H1 (cell line): ENCODE measurements around the gene CRAT. TPM values are rescaled to one million over a fixed set of nuclear protein-coding genes. Genes with fewer than 3 reads are reported as not detected.

Experiments used
- CTCF ChIA-PET: fragments of 300-600 bp; sonication (Branson Sonifier 250); formaldehyde crosslinking; loops from one replicate; lab custom pipeline; 2021; ENCODE audit not compliant: partially characterized antibody; lab: Charles Lee
- POLR2A ChIA-PET: fragments of 300-600 bp; sonication (Branson Sonifier 250); formaldehyde crosslinking; loops from one replicate; lab custom pipeline; 2021; ENCODE audit warnings: inconsistent platforms; ENCODE audit not compliant: partially characterized antibody; lab: Charles Lee
- DNase-seq, 2 experiments: peaks; one replicate each; pipeline versions ENCODE4 v3.0.0 to v3.0.0-alpha.2; 2010 to 2022; ENCODE audit warnings: low spot score in 2 of 2, low read depth in 1 of 2, mixed read lengths in 1 of 2
- FAIRE-seq: peaks from 2 replicates; lab custom pipeline; 2011; peaks lifted over from hg19 to GRCh38; lab: Jason Lieb, UNC
- H2AFZ ChIP-seq: 2 replicates; pipeline ENCODE4 v1.8.1; 2012; ENCODE audit warnings: low read length, inconsistent platforms
- H2AK5ac ChIP-seq: 2 replicates; pipeline ENCODE4 v1.6.1; 2013; ENCODE audit warnings: low read depth, low read length
- H2BK120ac ChIP-seq: replicated peaks from 2 replicates; pipeline ENCODE3; 2013; ENCODE audit warnings: low read depth, low read length, inconsistent platforms
- H2BK12ac ChIP-seq: 2 replicates; pipeline ENCODE4 v1.6.1; 2013; ENCODE audit warnings: low read depth, low read length
- H2BK15ac ChIP-seq: 2 replicates; pipeline ENCODE4 v1.6.1; 2013; ENCODE audit warnings: low read length
- H2BK20ac ChIP-seq: 2 replicates; pipeline ENCODE4 v1.6.1; 2013; ENCODE audit warnings: low read length
- H2BK5ac ChIP-seq: 2 replicates; pipeline ENCODE4 v1.6.1; 2013; ENCODE audit warnings: low read depth, low read length
- H3K14ac ChIP-seq: 2 replicates; pipeline ENCODE4 v1.6.1; 2013; ENCODE audit warnings: inconsistent platforms; ENCODE audit not compliant: insufficient read length
- H3K18ac ChIP-seq: 2 replicates; pipeline ENCODE4 v1.6.1; 2013; ENCODE audit warnings: low read length; ENCODE audit errors: extremely low read depth
- H3K23ac ChIP-seq: 2 replicates; pipeline ENCODE4 v1.6.1; 2013; ENCODE audit warnings: inconsistent platforms; ENCODE audit not compliant: insufficient read length
- H3K23me2 ChIP-seq: 2 replicates; pipeline ENCODE4 v1.6.1; 2013; ENCODE audit warnings: low read depth, low read length
- H3K27ac ChIP-seq: 2 replicates; pipeline ENCODE4 v1.6.1; 2011; ENCODE audit warnings: low read depth, low read length, inconsistent platforms
- H3K27me3 ChIP-seq, 4 experiments: replicated peaks in 1 of 4; 1 replicate in 1 of 4; 2 replicates in 3 of 4; pipeline versions ENCODE4 v1.6.1 to v1.8.1; 2011 to 2013; ENCODE audit warnings: low read length in 3 of 4, mild to moderate bottlenecking in 3 of 4, inconsistent platforms in 2 of 4, mixed read lengths in 2 of 4, moderate library complexity in 1 of 4; ENCODE audit not compliant: control insufficient read depth in 3 of 4, insufficient read depth in 3 of 4; ENCODE audit errors: extremely low read depth in 1 of 4
- H3K36me3 ChIP-seq, 4 experiments: 2 replicates each; pipeline versions ENCODE4 v1.6.1 to v1.8.1; 2011 to 2013; ENCODE audit warnings: mild to moderate bottlenecking in 4 of 4, low read length in 3 of 4, moderate library complexity in 2 of 4, control low read depth in 1 of 4, inconsistent platforms in 1 of 4; ENCODE audit not compliant: insufficient read depth in 4 of 4, control insufficient read depth in 2 of 4
- H3K4ac ChIP-seq: replicated peaks from 2 replicates; pipeline ENCODE3; 2013; ENCODE audit warnings: low read length, low read depth, mixed read lengths, inconsistent platforms; ENCODE audit not compliant: insufficient read length
- H3K4me1 ChIP-seq, 4 experiments: replicated peaks in 1 of 4; 1 replicate in 1 of 4; 2 replicates in 3 of 4; pipeline versions ENCODE4 v1.6.1 to v1.8.1; 2011 to 2013; ENCODE audit warnings: low read length in 3 of 4, inconsistent platforms in 2 of 4, mixed read lengths in 1 of 4; ENCODE audit not compliant: insufficient read depth in 4 of 4, control insufficient read depth in 3 of 4
- H3K4me2 ChIP-seq, 2 experiments: 2 replicates each; pipeline versions ENCODE4 v1.6.1 to v1.8.1; 2011 to 2013; ENCODE audit warnings: low read depth in 2 of 2, low read length in 2 of 2, control low read depth in 1 of 2, inconsistent platforms in 1 of 2, mild to moderate bottlenecking in 1 of 2; ENCODE audit not compliant: insufficient read depth in 1 of 2
- H3K4me3 ChIP-seq, 4 experiments: fragments of 200-600, 300-600 bp in 1 of 4; sonication (generic), shearing (Covaris generic), sonication (Bioruptor Twin) in 1 of 4; 2 replicates each; pipeline versions ENCODE4 v1.5.1 to v1.8.1; 2011 to 2016; ENCODE audit warnings: low read length in 4 of 4, low read depth in 3 of 4, control low read depth in 2 of 4, inconsistent platforms in 2 of 4, mild to moderate bottlenecking in 2 of 4, mixed read lengths in 1 of 4, moderate library complexity in 1 of 4; ENCODE audit not compliant: insufficient read depth in 2 of 4; ENCODE audit errors: extremely low read depth in 1 of 4
- H3K56ac ChIP-seq: replicated peaks from 2 replicates; pipeline ENCODE3; 2013; ENCODE audit warnings: low read depth, mild to moderate bottlenecking, mixed read lengths, low read length, inconsistent platforms; ENCODE audit not compliant: insufficient read length
- H3K79me1 ChIP-seq: 2 replicates; pipeline ENCODE4 v1.6.1; 2013; ENCODE audit warnings: low read depth, low read length, control low read depth
- H3K79me2 ChIP-seq, 2 experiments: 2 replicates each; pipeline versions ENCODE4 v1.6.1 to v1.8.1; 2012 to 2013; ENCODE audit warnings: low read length in 2 of 2, mild to moderate bottlenecking in 2 of 2, inconsistent platforms in 1 of 2; ENCODE audit not compliant: insufficient read depth in 2 of 2, control insufficient read depth in 1 of 2
- H3K9ac ChIP-seq, 4 experiments: replicated peaks in 1 of 4; 1 replicate in 1 of 4; 2 replicates in 3 of 4; pipeline versions ENCODE4 v1.6.1 to v1.8.1; 2011 to 2013; ENCODE audit warnings: low read depth in 3 of 4, low read length in 3 of 4, control low read depth in 2 of 4, mild to moderate bottlenecking in 2 of 4, moderate library complexity in 2 of 4, inconsistent platforms in 1 of 4; ENCODE audit errors: extremely low read depth in 1 of 4
- H3K9me3 ChIP-seq, 2 experiments: 2 replicates each; pipeline versions ENCODE4 v1.6.1 to v1.8.1; 2012 to 2013; ENCODE audit warnings: mild to moderate bottlenecking in 2 of 2, moderate library complexity in 2 of 2, control low read depth in 1 of 2, inconsistent platforms in 1 of 2, low read depth in 1 of 2, low read length in 1 of 2, mixed read lengths in 1 of 2; ENCODE audit not compliant: insufficient read depth in 2 of 2
- H4K20me1 ChIP-seq, 2 experiments: replicated peaks in 1 of 2; 2 replicates each; pipeline versions ENCODE3 to v1.8.1; 2011 to 2013; ENCODE audit warnings: inconsistent platforms in 2 of 2, low read length in 2 of 2, mild to moderate bottlenecking in 1 of 2; ENCODE audit not compliant: insufficient read depth in 2 of 2, control insufficient read depth in 1 of 2
- H4K5ac ChIP-seq: 2 replicates; pipeline ENCODE4 v1.6.1; 2013; ENCODE audit warnings: low read length, low read depth, mixed read lengths, inconsistent platforms; ENCODE audit not compliant: insufficient read length
- H4K8ac ChIP-seq: 2 replicates; pipeline ENCODE4 v1.8.0; 2013; ENCODE audit warnings: mild to moderate bottlenecking, moderate library complexity, low read length, inconsistent platforms; ENCODE audit not compliant: insufficient read depth; ENCODE audit errors: extremely low read depth
- H4K91ac ChIP-seq: replicated peaks from 2 replicates; pipeline ENCODE3; 2013; ENCODE audit warnings: low read length, mixed read lengths, inconsistent platforms; ENCODE audit not compliant: insufficient read length
- BCL11A ChIP-seq, 2 experiments: IDR thresholded peaks; one replicate each; pipeline ENCODE4 v1.6.1; 2011; ENCODE audit warnings: low read depth in 2 of 2, low read length in 2 of 2, mild to moderate bottlenecking in 2 of 2
- CBX5 ChIP-seq: fragments of 300-800, 300-1000 bp; sonication (generic); IDR thresholded peaks from 2 replicates; pipeline ENCODE4 v1.7.1; 2016; ENCODE audit warnings: antibody characterized with exemption, low read length, low read depth
- CREB1 ChIP-seq: IDR thresholded peaks from 2 replicates; pipeline ENCODE4 v1.6.1; 2012; ENCODE audit warnings: inconsistent platforms
- GABPA ChIP-seq: IDR thresholded peaks from 2 replicates; pipeline ENCODE4 v1.6.1; 2011; ENCODE audit warnings: mild to moderate bottlenecking, low read length, moderate library complexity, borderline replicate concordance; ENCODE audit not compliant: insufficient read depth
- HDAC2 ChIP-seq, 2 experiments: fragments of 300-600 bp in 1 of 2; sonication (generic) in 1 of 2; IDR thresholded peaks; 2 replicates each; pipeline ENCODE4 v1.6.1; 2011 to 2012; ENCODE audit warnings: low read depth in 2 of 2, low read length in 2 of 2, mild to moderate bottlenecking in 2 of 2, moderate library complexity in 2 of 2, borderline replicate concordance in 1 of 2, inconsistent platforms in 1 of 2
- KDM1A ChIP-seq: fragments of 200-600, 300-600 bp; sonication (generic); IDR thresholded peaks from 2 replicates; pipeline ENCODE4 v1.7.1; 2016; ENCODE audit warnings: mild to moderate bottlenecking, low read length, borderline replicate concordance
- KDM4A ChIP-seq: IDR thresholded peaks from one replicate; pipeline ENCODE4 v1.7.1; 2012; ENCODE audit warnings: low read depth, mild to moderate bottlenecking, moderate library complexity, low read length, inconsistent platforms; ENCODE audit not compliant: severe bottlenecking
- MAX ChIP-seq: IDR thresholded peaks from 2 replicates; pipeline ENCODE4 v1.6.1; 2012; ENCODE audit warnings: inconsistent platforms
- NRF1 ChIP-seq: IDR thresholded peaks from 2 replicates; pipeline ENCODE4 v1.6.1; 2011; ENCODE audit warnings: mild to moderate bottlenecking, low read depth, low read length, improper control_type of control experiment
- POLR2A ChIP-seq, 2 experiments: IDR thresholded peaks; 1 replicate in 1 of 2; 2 replicates in 1 of 2; pipeline ENCODE4 v1.6.1; 2011; ENCODE audit warnings: low read depth in 2 of 2, low read length in 2 of 2, mild to moderate bottlenecking in 2 of 2; ENCODE audit errors: control extremely low read depth in 1 of 2
- RXRA ChIP-seq: IDR thresholded peaks from 2 replicates; pipeline ENCODE4 v1.6.1; 2011; ENCODE audit warnings: low read depth, mild to moderate bottlenecking, low read length, moderate library complexity; ENCODE audit not compliant: insufficient read depth
- SIX5 ChIP-seq: IDR thresholded peaks from 2 replicates; pipeline ENCODE4 v1.6.1; 2011; ENCODE audit warnings: mild to moderate bottlenecking, low read depth, low read length
- SP4 ChIP-seq: IDR thresholded peaks from 2 replicates; pipeline ENCODE4 v1.6.1; 2012; ENCODE audit warnings: low read length, inconsistent platforms
- SRF ChIP-seq: IDR thresholded peaks from 2 replicates; pipeline ENCODE4 v1.6.1; 2011; ENCODE audit warnings: mild to moderate bottlenecking, low read depth, low read length, moderate library complexity
- TEAD4 ChIP-seq: IDR thresholded peaks from 2 replicates; pipeline ENCODE4 v1.6.1; 2012; ENCODE audit warnings: low read depth, low read length, inconsistent platforms, mixed read lengths
- WGBS, 2 experiments: shearing (Covaris generic) in 1 of 2; methylation state at CpG; one replicate each; pipeline versions ENCODE4 v1.1.6 to v1.1.7; 2013 to 2015; ENCODE audit warnings: low lambda C conversion rate in 2 of 2, mixed read lengths in 2 of 2, inconsistent platforms in 1 of 2, low coverage in 1 of 2, missing lambda C conversion rate in 1 of 2; ENCODE audit not compliant: insufficient replicate concordance in 2 of 2, insufficient coverage in 1 of 2, insufficient read length in 1 of 2; ENCODE audit errors: extremely low coverage in 1 of 2, missing lambda C conversion rate in 1 of 2; 5-methylcytosine and 5-hydroxymethylcytosine counted together
- polyA plus RNA-seq, 7 experiments: library from polyadenylated mRNA; depleted of rRNA in 3 of 7; stranded (reverse) in 5 of 7; unstranded in 2 of 7; fragments of >200 nt in 5 of 7; fragments of 200-250 nt in 2 of 7; gene quantifications; 1 replicate in 5 of 7; 2 replicates in 1 of 7; 4 replicates in 1 of 7; pipeline versions ENCODE4 v1.2.1 to v1.2.3, GENCODE V29; 2011 to 2013; ENCODE audit warnings: missing spikeins in 2 of 7, mixed read lengths in 2 of 7
- total RNA-seq: library from RNA; stranded (reverse); fragmentation: NEBNext Ultra II Directional; extraction: Animal tissue kit (Norgen Biotek cat#: 25700); gene quantifications from 2 replicates; pipeline ENCODE4 v1.2.1, GENCODE V29; 2021

CRAT gene
- total and polyA plus RNA-seq, 2 of the 8 experiments (the other 6 are each of a cell fraction or from before 2014, with no cell fraction given) = 8.2 to 17.3 TPM

- Histone ChIP-seq H4K91ac (no peak overlapping the region), H3K4me2 (no peak overlapping the region)
- TF ChIP-seq BCL11A (IDR thresholded peaks at IDR 0.05; ENCODE audit: low read depth in 2 of 2, low read length in 2 of 2) (no peak), SIX5 (no peak), KDM4A (no peak), RXRA (no peak), CREB1 (no peak), POLR2A (IDR thresholded peaks at IDR 0.05; ENCODE audit: control extremely low read depth in 1 of 2, low read depth in 2 of 2, low read length in 2 of 2) (no peak), CBX5 (no peak), TEAD4 (no peak), SRF (no peak), HDAC2 (IDR thresholded peaks at IDR 0.05; ENCODE audit: borderline replicate concordance in 1 of 2, low read depth in 2 of 2, low read length in 2 of 2) (no peak), KDM1A (no peak), NRF1 (no peak), SP4 (no peak), GABPA (no peak), MAX (no peak)
These were observed 58.0 kb downstream of the CRAT start for GRCh38 chr9:129052592-129052991.

More at GRCh38 chr9:129052592-129052991, 58.0 kb downstream of the CRAT start:
- Histone ChIP-seq H2AFZ (no peak overlapping the region), H3K56ac (no peak overlapping the region), H4K20me1 (peaks cover 0 to 2% of the 10 kb centered on the region in 2 experiments), H2BK12ac (no peak overlapping the region), H3K4me3 (no peak overlapping the region), H2BK15ac (no peak overlapping the region), H3K9me3 (no peaks in the 10 kb centered on the region), H3K79me1 (no peaks in the 10 kb centered on the region), H3K36me3 (peaks cover 4 to 24% (median 9%) of the 10 kb centered on the region in 4 experiments; a peak in 7 of 8 replicates), H3K14ac (no peak overlapping the region), H3K23ac (no peak overlapping the region), H3K23me2 (no peaks in the 10 kb centered on the region), H3K79me2 (no peaks in the 10 kb centered on the region), H2AK5ac (no peak overlapping the region), H2BK120ac (no peak overlapping the region), H3K4me1 (no peaks in the 10 kb centered on the region), H3K4ac (no peak overlapping the region), H4K5ac (no peak overlapping the region), H2BK5ac (no peak overlapping the region), H3K18ac (no peak overlapping the region), H3K27ac (no peak overlapping the region), H3K27me3 (no peaks in the 10 kb centered on the region), H3K9ac (no peak overlapping the region), H2BK20ac (no peak overlapping the region), H4K8ac (peak overlapping the region; percentile 57; the same call in 1 of the 2 replicates)
- POLR2A ChIA-PET = interaction anchor here (0.7 to 1.2 kb wide), 2 partner anchors 16 to 25 kb away, joined by 3 read pairs; partner anchors contain the start of gene MIGA2
- WGBS, 2 experiments = 94% methylated on average over 8 of the region's 8 CpGs; no CpG with 5 or more reads in 1 of the 2 experiments
- FAIRE-seq (no peak), DNase-seq (no peak)
- CTCF ChIA-PET = interaction anchor here (1.3 kb wide), 1 partner anchor 60 kb away, joined by 3 read pairs; no protein-coding TSS in a partner anchor
